ENCODE measurements around the gene CACNA2D3. TPM values are rescaled to one million over a fixed set of nuclear protein-coding genes. Genes with fewer than 3 reads are reported as not detected.

The CACNA2D3 gene
- total and polyA plus RNA-seq, 2 donors from 2014 or later: 5.7 to 11.2 TPM

GRCh38 chr3:54264050-54264449 lies 141.7 kb downstream of the CACNA2D3 start:
- Histone ChIP-seq H3K27ac (ENCODE audit: low read depth in 2 of 2, low read length in 2 of 2) (no peak overlapping the region), H3K4me1 (ENCODE audit: control insufficient read depth in 2 of 3, insufficient read depth in 2 of 3, low read depth in 1 of 3, low read length in 3 of 3) (no peaks in the 10 kb centered on the region), H3K4me3 (ENCODE audit: low read length in 3 of 3) (no peak overlapping the region), H3K9ac (ENCODE audit: low read length in 3 of 3) (no peak overlapping the region), H3K27me3 (ENCODE audit: control insufficient read depth, insufficient read depth, low read length) (no peaks in the 10 kb centered on the region), H3K36me3 (ENCODE audit: control insufficient read depth in 2 of 3, insufficient read depth in 3 of 3, low read length in 3 of 3) (no peaks in the 10 kb centered on the region), H3K9me3 (ENCODE audit: control insufficient read depth in 2 of 3, insufficient read depth in 1 of 3, low read length in 3 of 3) (no peaks in the 10 kb centered on the region)
- FAIRE-seq (no peak), DNase-seq (no peak)
- intact Hi-C loops (cut with DNase I): no loop called here
- no peak for TF ChIP-seq CTCF (IDR thresholded peaks at IDR 0.05; ENCODE audit: borderline replicate concordance, extremely low read depth, insufficient read depth)

GRCh38 chr3:54270816-54271526 lies 148.6 kb downstream of the CACNA2D3 start:
- Histone ChIP-seq H3K9me3 (ENCODE audit: control insufficient read depth in 2 of 3, insufficient read depth in 1 of 3, low read length in 3 of 3) (no peaks in the 10 kb centered on the region), H3K9ac (ENCODE audit: low read length in 3 of 3) (no peak overlapping the region), H3K27ac (ENCODE audit: low read depth in 2 of 2, low read length in 2 of 2) (no peak overlapping the region), H3K27me3 (ENCODE audit: control insufficient read depth, insufficient read depth, low read length) (no peaks in the 10 kb centered on the region), H3K4me1 (ENCODE audit: control insufficient read depth in 2 of 3, insufficient read depth in 2 of 3, low read depth in 1 of 3, low read length in 3 of 3) (no peaks in the 10 kb centered on the region), H3K4me3 (ENCODE audit: low read length in 3 of 3) (no peak overlapping the region), H3K36me3 (ENCODE audit: control insufficient read depth in 2 of 3, insufficient read depth in 3 of 3, low read length in 3 of 3) (no peaks in the 10 kb centered on the region)
- intact Hi-C loops (cut with DNase I): no loop called here
- DNase-seq (no peak), FAIRE-seq (no peak)
- TF ChIP-seq CTCF (IDR thresholded peaks at IDR 0.05; ENCODE audit: borderline replicate concordance, extremely low read depth, insufficient read depth): no peak

- no peak overlapping the region for H3K4me3 ChIP-seq (ENCODE audit: low read length in 3 of 3)
- no peak overlapping the region for H3K9ac ChIP-seq (ENCODE audit: low read length in 3 of 3)
- intact Hi-C loops (cut with DNase I): no loop called here
- H3K27ac ChIP-seq (ENCODE audit: low read depth in 2 of 2, low read length in 2 of 2): no peak overlapping the region
- TF ChIP-seq CTCF (IDR thresholded peaks at IDR 0.05; ENCODE audit: borderline replicate concordance, extremely low read depth, insufficient read depth): no peak
- no peaks in the 10 kb centered on the region for H3K36me3 ChIP-seq (ENCODE audit: control insufficient read depth in 2 of 3, insufficient read depth in 3 of 3, low read length in 3 of 3)
- no peak for FAIRE-seq
- H3K4me1 ChIP-seq (ENCODE audit: control insufficient read depth in 2 of 3, insufficient read depth in 2 of 3, low read depth in 1 of 3, low read length in 3 of 3): no peaks in the 10 kb centered on the region
- DNase-seq: no peak
- no peaks in the 10 kb centered on the region for H3K9me3 ChIP-seq (ENCODE audit: control insufficient read depth in 2 of 3, insufficient read depth in 1 of 3, low read length in 3 of 3)
- no peaks in the 10 kb centered on the region for H3K27me3 ChIP-seq (ENCODE audit: control insufficient read depth, insufficient read depth, low read length)
Measured at GRCh38 chr3:54273791-54274190, 151.4 kb downstream of the CACNA2D3 start.

GRCh38 chr3:54274607-54275006 lies 152.3 kb downstream of the CACNA2D3 start:
- DNase-seq (no peak), FAIRE-seq (no peak)
- Histone ChIP-seq H3K27me3 (ENCODE audit: control insufficient read depth, insufficient read depth, low read length) (no peaks in the 10 kb centered on the region), H3K9me3 (ENCODE audit: control insufficient read depth in 2 of 3, insufficient read depth in 1 of 3, low read length in 3 of 3) (no peaks in the 10 kb centered on the region), H3K4me3 (ENCODE audit: low read length in 3 of 3) (no peak overlapping the region), H3K27ac (ENCODE audit: low read depth in 2 of 2, low read length in 2 of 2) (no peak overlapping the region), H3K9ac (ENCODE audit: low read length in 3 of 3) (no peak overlapping the region), H3K4me1 (ENCODE audit: control insufficient read depth in 2 of 3, insufficient read depth in 2 of 3, low read depth in 1 of 3, low read length in 3 of 3) (no peaks in the 10 kb centered on the region), H3K36me3 (ENCODE audit: control insufficient read depth in 2 of 3, insufficient read depth in 3 of 3, low read length in 3 of 3) (no peaks in the 10 kb centered on the region)
- intact Hi-C loops (cut with DNase I): no loop called here
- no peak for TF ChIP-seq CTCF (IDR thresholded peaks at IDR 0.05; ENCODE audit: borderline replicate concordance, extremely low read depth, insufficient read depth)

Data from kidney (tissue), 14 donors.